GM19025 (cell line): Measurements from ENCODE around the gene NIBAN1.

ENCODE experiments used
- ATAC-seq: cut with Tn5 transposase; IDR thresholded peaks from one replicate; pipeline ENCODE4 v1.9.1; 2021; ENCODE audit warnings: mild to moderate bottlenecking, low read depth, moderate library complexity; ENCODE audit not compliant: unreplicated experiment

The NIBAN1 gene

DNA sequence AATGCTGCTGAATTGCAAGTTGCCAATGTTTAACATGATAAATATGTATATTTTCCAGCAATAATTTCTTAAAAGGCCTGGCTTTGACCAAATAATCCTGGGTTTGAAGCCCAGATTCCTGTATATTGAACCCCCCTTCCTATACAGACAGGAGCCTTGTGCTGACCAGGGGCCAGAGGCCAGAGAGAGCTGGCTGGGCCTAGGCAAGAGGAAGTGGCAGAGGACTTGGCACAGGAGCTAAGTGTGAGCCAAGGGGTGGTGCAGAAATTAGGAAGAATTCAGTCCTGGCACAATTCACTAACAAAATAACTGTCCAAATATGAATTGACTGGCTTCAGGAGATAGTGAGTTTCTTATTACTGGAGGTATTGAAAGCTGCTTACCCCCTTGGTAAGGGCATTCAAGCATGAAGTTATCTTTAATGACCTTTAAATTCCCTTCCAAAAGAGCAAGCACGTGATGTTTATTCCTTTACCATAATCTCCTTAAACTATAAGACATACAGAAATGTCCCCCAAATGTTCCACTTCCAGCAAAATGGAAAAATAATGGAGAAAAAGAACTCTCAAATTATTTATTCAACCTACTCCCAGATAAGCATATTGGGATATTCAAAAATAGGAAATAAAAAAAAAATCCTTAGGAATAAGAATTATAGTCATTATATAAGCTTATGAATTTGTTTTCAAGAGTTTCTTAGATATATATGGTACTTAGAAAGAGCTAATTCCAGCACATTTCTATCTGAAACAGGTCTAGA lies 26.6 kb downstream of the NIBAN1 start:
- ATAC-seq = no peak

DNA sequence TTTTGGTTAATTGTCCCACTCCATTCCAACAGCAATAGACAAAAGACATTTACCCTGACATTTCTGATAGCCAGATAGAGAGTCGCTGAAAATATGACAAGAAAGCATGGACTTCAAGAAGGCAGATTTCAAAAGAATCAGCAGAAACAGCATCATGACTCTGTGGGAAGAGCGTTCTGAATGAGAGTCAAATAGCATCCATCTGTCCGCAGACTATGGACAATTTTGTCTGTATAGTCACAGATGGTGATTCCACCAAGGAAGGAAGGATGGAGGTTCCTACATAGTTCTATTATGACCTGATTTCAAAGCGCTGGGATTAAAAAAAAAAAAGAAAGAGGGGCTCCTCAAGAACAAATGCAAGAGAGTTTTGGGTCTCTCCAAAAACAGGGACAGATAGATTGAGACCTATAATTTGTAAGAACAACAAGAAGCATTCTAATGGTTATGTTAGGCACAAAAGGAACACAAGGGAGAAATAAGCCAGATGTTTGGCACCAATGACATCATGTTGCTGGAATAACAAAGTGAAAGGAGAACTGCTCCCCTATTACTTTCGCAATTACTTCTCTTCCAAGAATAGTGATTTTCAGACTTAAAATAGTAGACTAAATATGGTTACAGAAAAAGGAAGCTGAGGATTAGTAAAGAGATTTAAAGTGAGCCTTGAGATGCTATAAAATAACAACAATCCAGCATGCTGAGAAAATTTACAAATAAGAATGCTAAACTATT lies 28.5 kb downstream of the NIBAN1 start:
- ATAC-seq = no peak

DNA sequence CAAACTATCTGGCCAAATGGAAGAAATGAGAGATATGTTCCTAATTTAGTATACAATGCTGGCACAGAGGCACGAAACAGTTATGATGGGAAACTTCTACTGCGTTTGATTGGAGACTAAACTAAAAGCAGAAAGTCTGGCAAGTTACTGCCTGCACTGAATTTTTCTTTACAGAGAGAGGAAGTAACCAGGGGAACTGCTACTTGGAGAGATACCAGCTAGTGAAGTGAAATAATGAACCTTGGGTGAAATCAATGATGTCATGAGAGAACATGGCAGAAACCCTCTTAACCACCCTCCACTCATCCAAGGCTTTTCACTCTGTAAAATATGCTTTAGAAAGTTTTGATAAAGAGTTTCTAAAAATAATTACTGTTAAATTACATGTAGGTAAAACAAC lies 29.3 kb downstream of the NIBAN1 start:
- no peak for ATAC-seq

DNA sequence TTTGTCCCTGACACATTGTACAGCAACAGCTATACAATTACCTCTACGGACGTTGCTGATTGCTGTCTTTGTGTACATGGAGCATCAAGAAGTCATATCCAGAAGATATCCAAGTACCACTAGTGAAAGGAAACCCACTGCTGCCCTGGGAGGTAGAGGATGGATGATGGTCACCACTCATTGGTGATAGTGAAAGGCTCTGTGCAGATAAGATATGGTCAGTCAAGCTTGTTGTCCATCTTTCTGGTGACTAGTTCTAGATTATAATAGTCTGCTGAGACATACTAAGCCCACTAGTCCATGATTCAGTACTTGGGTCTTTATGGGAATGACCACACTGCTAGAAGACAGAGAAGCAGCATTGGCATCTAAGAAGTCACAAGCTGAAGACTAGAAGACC lies 30.3 kb downstream of the NIBAN1 start:
- no peak for ATAC-seq

- ATAC-seq = peak; percentile 50
Observed at GRCh38 chr1:184941735-184942134, 32.6 kb downstream of the NIBAN1 start.

DNA sequence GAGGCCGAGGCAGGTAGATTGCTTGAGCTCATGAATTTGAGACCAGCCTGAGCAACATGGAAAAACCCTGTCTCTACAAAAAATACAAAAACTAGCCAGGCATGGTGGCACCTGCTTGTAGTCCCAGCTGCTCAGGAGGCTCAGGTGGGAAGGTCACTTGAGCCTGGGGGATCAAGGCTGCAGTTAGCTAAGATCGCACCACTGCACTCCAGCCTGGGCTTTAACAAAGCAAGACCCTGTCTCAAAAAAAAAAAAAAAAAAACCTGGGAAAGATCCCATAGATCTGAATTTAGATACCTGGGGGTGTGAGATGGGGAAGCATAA lies 32.9 kb downstream of the NIBAN1 start:
- ATAC-seq = no peak

GRCh38 chr1:184940694-184941409 lies 33.5 kb downstream of the NIBAN1 start:
- no peak for ATAC-seq

DNA sequence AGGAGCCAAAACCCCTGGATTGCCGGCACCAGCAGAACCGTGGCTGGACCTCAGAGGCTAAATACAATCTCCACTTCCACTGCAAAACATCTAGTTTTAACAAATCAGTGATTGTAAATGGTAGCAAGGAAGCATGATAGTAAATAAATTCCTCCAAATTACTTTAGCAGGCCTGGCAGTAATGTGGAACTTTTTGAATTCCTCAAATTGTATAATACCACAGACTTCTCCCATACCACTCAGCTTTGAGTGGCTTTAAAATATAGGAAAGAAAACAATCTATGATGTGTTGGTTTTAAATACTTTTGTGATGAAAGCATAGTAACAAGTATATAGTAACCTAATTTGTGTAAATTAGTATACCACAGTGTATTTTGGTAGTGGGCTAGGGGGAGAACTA lies 34.1 kb downstream of the NIBAN1 start:
- no peak for ATAC-seq

DNA sequence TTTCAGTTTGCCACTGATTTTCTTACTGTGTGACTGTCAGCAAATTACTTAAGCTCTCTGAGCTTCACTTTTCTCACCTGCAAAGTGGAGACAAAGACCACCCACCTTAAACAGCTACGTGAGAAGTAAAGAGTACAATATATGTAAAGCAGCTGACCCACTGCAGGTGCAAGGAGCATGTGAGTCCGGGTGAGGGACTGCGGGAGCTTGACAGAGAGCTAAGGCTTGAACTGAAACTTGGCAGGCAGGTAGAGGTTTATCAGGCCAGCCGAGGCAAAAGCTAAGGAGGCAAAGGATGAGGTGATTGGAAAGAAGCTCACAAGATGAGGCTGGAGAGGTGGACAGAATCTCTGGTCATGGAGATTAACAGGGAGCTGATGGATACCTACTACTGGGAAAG lies 36.6 kb downstream of the NIBAN1 start:
- no peak for ATAC-seq

GRCh38 chr1:184935920-184936798 lies 38.1 kb downstream of the NIBAN1 start:
- no peak for ATAC-seq

DNA sequence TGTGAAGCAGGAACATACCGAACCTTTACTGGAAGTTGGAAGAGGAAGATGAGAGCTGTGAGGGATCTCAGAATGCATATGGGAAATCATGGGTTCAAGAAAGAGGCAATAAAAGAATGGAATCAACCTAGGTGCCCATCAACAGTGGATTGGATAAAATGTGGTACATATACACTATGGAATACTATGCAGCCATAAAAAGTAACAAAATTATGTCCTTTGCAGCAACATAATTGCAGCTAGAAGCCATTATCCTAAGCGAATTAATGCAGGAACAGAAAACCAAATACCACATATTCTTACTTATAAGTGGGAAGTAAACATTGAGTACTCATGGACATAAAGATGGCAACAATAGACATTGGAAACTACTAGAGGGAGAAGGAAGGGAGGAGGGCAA lies 40.4 kb downstream of the NIBAN1 start:
- ATAC-seq = no peak

- no peak for ATAC-seq
Observed at GRCh38 chr1:184932319-184932718, 42.0 kb downstream of the NIBAN1 start.

DNA sequence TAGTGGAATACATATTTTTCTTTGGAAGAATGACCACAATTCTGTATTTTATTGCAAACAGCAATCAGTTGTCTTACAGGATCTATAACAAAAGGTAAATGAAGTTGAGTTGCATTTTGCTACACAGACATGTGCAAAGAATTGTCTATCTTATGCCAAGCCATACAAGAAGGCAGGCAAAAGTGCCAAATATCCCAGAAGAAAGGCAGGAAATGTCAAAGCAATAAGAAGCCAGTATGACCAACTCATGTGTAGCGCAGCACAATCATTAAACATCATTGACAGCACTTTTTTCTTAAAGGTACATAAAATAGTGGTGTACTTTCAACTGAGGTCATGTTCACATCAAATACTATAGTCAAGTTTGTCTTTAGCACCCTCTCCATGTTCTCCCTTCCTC lies 42.7 kb downstream of the NIBAN1 start:
- no peak for ATAC-seq

DNA sequence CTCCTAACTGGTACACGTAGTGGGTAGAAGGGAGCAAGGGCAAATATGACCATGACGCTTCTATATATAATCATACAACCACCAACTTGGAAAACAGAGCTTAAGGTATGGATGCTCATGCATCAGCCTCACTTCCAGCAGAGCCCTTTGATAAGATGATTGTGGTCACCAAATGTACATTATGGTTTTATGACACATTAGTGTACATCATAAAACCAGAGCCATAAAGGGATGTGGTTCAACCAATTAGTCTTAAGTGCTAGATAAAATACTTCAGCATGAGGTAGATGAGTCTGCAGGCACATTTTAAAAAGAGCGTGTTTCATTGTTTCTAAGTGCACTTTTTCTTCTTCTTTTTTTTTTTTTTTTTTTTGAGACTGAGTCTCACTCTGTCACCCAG lies 43.7 kb downstream of the NIBAN1 start:
- ATAC-seq = no peak

DNA sequence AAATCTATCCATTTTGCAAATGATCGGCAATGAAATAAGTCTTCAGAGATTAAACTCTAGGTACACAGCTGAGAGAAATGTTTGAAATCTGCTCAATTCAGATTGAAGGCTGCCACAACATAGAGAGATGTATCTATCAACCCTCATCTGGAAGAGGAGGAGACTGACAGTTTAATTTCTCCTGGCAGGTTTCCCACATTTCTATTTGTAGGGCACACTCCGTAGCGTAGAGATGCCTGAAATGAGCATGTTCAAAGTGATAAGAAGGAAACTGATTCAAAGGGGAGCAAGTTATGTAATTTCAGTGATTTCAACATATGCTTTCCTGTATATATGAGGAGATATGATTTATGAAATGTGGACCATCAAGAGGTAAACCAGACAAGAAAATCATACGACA lies 44.1 kb downstream of the NIBAN1 start:
- ATAC-seq = no peak

DNA sequence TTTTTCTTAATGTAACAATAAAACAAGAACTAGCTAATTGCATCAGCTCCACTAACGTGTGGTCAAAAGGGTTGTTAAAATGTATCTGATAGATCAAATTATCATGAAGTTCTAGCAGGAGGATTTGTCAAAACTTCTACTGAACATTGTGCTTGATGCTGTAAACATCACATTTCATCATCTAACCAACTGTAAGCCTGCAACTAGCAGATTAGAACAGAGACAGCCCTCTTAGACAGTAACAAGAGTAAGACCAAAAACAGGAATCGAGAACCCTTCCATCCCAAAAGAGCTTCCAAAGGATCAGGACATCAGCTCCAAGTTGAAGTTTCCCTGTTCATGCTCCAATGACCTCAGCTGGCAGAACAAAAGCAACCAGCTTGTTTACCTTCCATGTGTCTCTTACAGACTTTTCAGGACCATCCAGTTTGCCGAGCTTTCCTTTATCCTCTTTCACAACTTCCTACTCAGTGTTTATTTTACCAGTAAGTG lies 44.6 kb downstream of the NIBAN1 start:
- no peak for ATAC-seq

DNA sequence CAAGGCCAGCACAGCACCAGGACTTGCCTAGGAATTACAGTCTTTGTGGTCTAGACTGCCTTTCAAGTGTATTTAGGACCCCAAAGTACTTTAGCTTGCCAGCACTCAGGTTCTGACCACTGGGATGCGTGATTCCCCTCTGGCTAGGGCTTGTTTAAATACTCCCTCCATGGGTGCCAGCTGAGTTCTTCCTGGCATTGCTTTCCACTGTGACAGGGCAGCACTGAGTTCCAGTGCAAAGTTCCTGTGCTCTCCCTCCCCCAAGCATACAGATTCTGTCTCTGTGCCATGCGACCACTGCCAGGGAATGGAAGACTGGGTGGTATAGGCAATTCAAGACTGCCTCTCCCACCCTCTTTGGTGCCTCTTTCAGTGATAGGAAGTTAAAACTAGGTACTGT lies 45.9 kb downstream of the NIBAN1 start:
- no peak for ATAC-seq
